HL-60/S4 (cell line): ENCODE data around the gene DLG2.
"Not testable (repeated sequence)": the region's sequence is repeated elsewhere in the genome, so short reads cannot be mapped to it uniquely, and the experiment has no call there.

ENCODE experiments used
- in situ Hi-C: fragments of 300-500 bp; cut with MboI; formaldehyde crosslinking; loops from 2 replicates; pipeline ENCODE4 v1.14.3; 2022; ENCODE audit warnings: low sequenced_read_pairs

The DLG2 gene

GRCh38 chr11:83642500-83642899 is 1984.6 kb downstream of the DLG2 start:
- in situ Hi-C loops = no loop called here

- in situ Hi-C loops = no loop called here
Observed at GRCh38 chr11:83641511-83641910, 1985.6 kb downstream of the DLG2 start.

- in situ Hi-C loops = no loop called here
Observed at GRCh38 chr11:83639995-83640758, 1987.0 kb downstream of the DLG2 start.

- in situ Hi-C loops = no loop called here
Observed at GRCh38 chr11:83635166-83635565, 1992.0 kb downstream of the DLG2 start.

- in situ Hi-C loops = no loop called here
Observed at GRCh38 chr11:83630211-83630610, 1996.9 kb downstream of the DLG2 start.

GRCh38 chr11:83629775-83630174 is 1997.4 kb downstream of the DLG2 start:
- in situ Hi-C loops = no loop called here

- in situ Hi-C loops = no loop called here
Observed at GRCh38 chr11:83628622-83629355, 1998.4 kb downstream of the DLG2 start.

- in situ Hi-C loops = no loop called here
Observed at GRCh38 chr11:83625336-83625735, 2001.8 kb downstream of the DLG2 start.

GRCh38 chr11:83617671-83618070 is 2009.5 kb downstream of the DLG2 start:
- in situ Hi-C loops = no loop called here

- in situ Hi-C loops = no loop called here
Observed at GRCh38 chr11:83613767-83614121, 2013.4 kb downstream of the DLG2 start.

- in situ Hi-C loops = no loop called here
Observed at GRCh38 chr11:83612891-83613766, 2014.0 kb downstream of the DLG2 start.

- in situ Hi-C loops = no loop called here
Observed at GRCh38 chr11:83611600-83611999, 2015.5 kb downstream of the DLG2 start.

GRCh38 chr11:83611031-83611430 is 2016.1 kb downstream of the DLG2 start:
- in situ Hi-C loops = no loop called here

GRCh38 chr11:83609191-83609590 is 2018.0 kb downstream of the DLG2 start:
- in situ Hi-C loops = no loop called here

- in situ Hi-C loops = no loop called here
Observed at GRCh38 chr11:83608571-83608970, 2018.6 kb downstream of the DLG2 start.

- in situ Hi-C loops = no loop called here
Observed at GRCh38 chr11:83601914-83602527, 2025.1 kb downstream of the DLG2 start.

GRCh38 chr11:83601201-83601913 is 2025.8 kb downstream of the DLG2 start:
- in situ Hi-C loops = no loop called here

GRCh38 chr11:83600661-83601060 is 2026.5 kb downstream of the DLG2 start:
- in situ Hi-C loops = no loop called here

GRCh38 chr11:83599066-83599465 is 2028.1 kb downstream of the DLG2 start:
- in situ Hi-C loops = no loop called here

GRCh38 chr11:83587797-83588196 is 2039.3 kb downstream of the DLG2 start:
- in situ Hi-C loops = not testable (repeated sequence)
